GM12878 (cell line): Measurements from ENCODE around the gene WDFY1. TPM values are rescaled to one million over a fixed set of nuclear protein-coding genes. Genes with fewer than 3 reads are reported as not detected.

Experiments used
- ATAC-seq: fragments of 200-7000 bp; cut with Tn5 transposase; 3 replicates; pipeline ENCODE4 v1.9.1; 2020; ENCODE audit warnings: mild to moderate bottlenecking, moderate library complexity
- BruUV-seq: library from RNA; stranded (reverse); fragments of 400-500 nt; replicated peaks from 2 replicates; lab custom pipeline; 2021; lab: Mats Ljungman, UMichigan
- CTCF ChIA-PET: fragments of 300-600 bp; sonication (Branson Sonifier 250); formaldehyde crosslinking; extraction: SDS; loops from one replicate; lab custom pipeline; 2021; ENCODE audit warnings: inconsistent platforms; lab: Yijun Ruan, JAX
- POLR2A ChIA-PET: fragments of 350-600 bp; formaldehyde crosslinking; extraction: SDS; loops from one replicate; lab custom pipeline; 2021; ENCODE audit warnings: inconsistent platforms; lab: Charles Lee
- RAD21 ChIA-PET: fragments of 300-600 bp; sonication (Branson Sonifier 250); formaldehyde crosslinking; loops from one replicate; lab custom pipeline; 2023; ENCODE audit warnings: antibody characterized with exemption; ENCODE audit not compliant: unreplicated experiment; lab: Charles Lee
- SMC1A ChIA-PET: fragments of 300-600 bp; sonication (Branson Sonifier 250); formaldehyde crosslinking; loops from one replicate; lab custom pipeline; 2023; ENCODE audit not compliant: unreplicated experiment, uncharacterized antibody; lab: Charles Lee
- DNase-seq: peaks from one replicate; pipeline ENCODE4 v3.0.0-alpha.2; 2011; ENCODE audit warnings: low read depth, low spot score
- FAIRE-seq: peaks from 3 replicates; lab custom pipeline; 2011; peaks lifted over from hg19 to GRCh38; lab: Jason Lieb, UNC
- H2AFZ ChIP-seq: 2 replicates; pipeline ENCODE4 v1.6.0; 2011; ENCODE audit warnings: low read depth, low read length, control low read depth; ENCODE audit not compliant: control insufficient read depth
- H3K27ac ChIP-seq: 2 replicates; pipeline ENCODE4 v1.5.1; 2011; ENCODE audit warnings: control low read depth; ENCODE audit not compliant: control insufficient read depth, insufficient read depth
- H3K27me3 ChIP-seq, 2 experiments: replicated peaks in 1 of 2; 2 replicates each; pipeline versions ENCODE4 v1.6.0 to v1.6.1; 2011; ENCODE audit warnings: low read length in 1 of 2; ENCODE audit not compliant: control insufficient read depth in 2 of 2, insufficient read depth in 2 of 2
- H3K36me3 ChIP-seq, 2 experiments: 2 replicates each; pipeline ENCODE4 v1.5.1; 2011; ENCODE audit warnings: low read length in 1 of 2; ENCODE audit not compliant: control insufficient read depth in 2 of 2, insufficient read depth in 2 of 2
- H3K4me1 ChIP-seq: 2 replicates; pipeline ENCODE4 v1.6.1; 2011; ENCODE audit warnings: mild to moderate bottlenecking, low read length, moderate library complexity, mixed read lengths; ENCODE audit not compliant: control insufficient read depth, insufficient read depth
- H3K4me2 ChIP-seq: 2 replicates; pipeline ENCODE4 v1.6.0; 2011; ENCODE audit warnings: control low read depth; ENCODE audit not compliant: control insufficient read depth, insufficient read depth
- H3K4me3 ChIP-seq: fragments of 200-600 bp; sonication (generic); 2 replicates; pipeline ENCODE4 v1.5.1; 2016
- H3K79me2 ChIP-seq: 2 replicates; pipeline ENCODE4 v1.6.0; 2011; ENCODE audit warnings: low read length; ENCODE audit not compliant: control insufficient read depth, insufficient read depth
- H3K9ac ChIP-seq: 2 replicates; pipeline ENCODE4 v1.8.0; 2011; ENCODE audit warnings: low read length, control low read depth, mixed read lengths; ENCODE audit not compliant: control insufficient read depth, insufficient read depth
- H3K9me3 ChIP-seq: replicated peaks from 3 replicates; pipeline ENCODE4 v1.5.1; 2011; ENCODE audit warnings: mild to moderate bottlenecking, low read length; ENCODE audit not compliant: control insufficient read depth, insufficient read depth
- H4K20me1 ChIP-seq: 2 replicates; pipeline ENCODE4 v1.6.0; 2011; ENCODE audit not compliant: control insufficient read depth, insufficient read depth
- MEF2A ChIP-seq: IDR thresholded peaks from 2 replicates; pipeline ENCODE4 v1.6.1; 2011; ENCODE audit warnings: low read depth, mild to moderate bottlenecking, low read length, moderate library complexity; ENCODE audit not compliant: insufficient read depth
- NRF1 ChIP-seq: conservative IDR thresholded peaks from 2 replicates; pipeline ENCODE4 v1.6.1; 2011; ENCODE audit warnings: mild to moderate bottlenecking, low read depth, low read length, improper control_type of control experiment
- RFX5 ChIP-seq: IDR thresholded peaks from 2 replicates; pipeline ENCODE4 v1.6.1; 2011; ENCODE audit warnings: low read depth, low read length, improper control_type of control experiment
- WGBS: methylation state at CpG from one replicate; pipeline ENCODE4 v1.1.6; 2016; ENCODE audit warnings: low lambda C conversion rate; ENCODE audit not compliant: insufficient replicate concordance, insufficient coverage; ENCODE audit errors: missing lambda C conversion rate; 5-methylcytosine and 5-hydroxymethylcytosine counted together
- in situ Hi-C: fragments of 300-500 bp; cut with MboI; formaldehyde crosslinking; loops from 9 replicates; pipeline ENCODE4 v1.14.3; 2018; ENCODE audit warnings: mixed read lengths
- intact Hi-C: fragments of 100-400 bp; cut with micrococcal nuclease; formaldehyde crosslinking; loops from one replicate; pipeline ENCODE4 v1.14.2; 2022; ENCODE audit not compliant: unreplicated experiment
- polyA plus RNA-seq, 11 experiments: library from polyadenylated mRNA; depleted of rRNA in 4 of 11; unstranded in 6 of 11; stranded (reverse) in 5 of 11; fragments of >200 nt; fragmentation: Nextera tagmentation in 4 of 11; fragmentation: Illumina TruSeq in 1 of 11; extraction: Ambion mirVana in 4 of 11; extraction: Trizol in 1 of 11; gene quantifications; 1 replicate in 1 of 11; 2 replicates in 10 of 11; pipeline versions ENCODE4 v1.2.1 to v1.2.3, GENCODE V29; 2011 to 2016; ENCODE audit warnings: inconsistent platforms in 2 of 11, missing spikeins in 2 of 11, low read depth in 1 of 11
- total RNA-seq, 4 experiments: library from RNA; depleted of rRNA in 3 of 4; stranded (reverse); fragments of >200 nt in 3 of 4; fragmentation: Illumina TruSeq in 1 of 4; extraction: Trizol in 1 of 4; gene quantifications; 2 replicates each; pipeline versions ENCODE4 v1.2.1 to v1.2.3, GENCODE V29; 2013 to 2021
- TF ChIP-seq, protein P1 (sequence below): fragments of 450-650 bp; IDR thresholded peaks from 2 replicates; pipeline ENCODE4 v1.6.1; 2017; ENCODE audit warnings: mild to moderate bottlenecking, moderate library complexity

The WDFY1 gene
- total and polyA plus RNA-seq, 10 of the 15 experiments (the other 5 are each of a cell fraction or from before 2014, with no cell fraction given): 2.9 to 28.1 (median 13.1) TPM

DNA sequence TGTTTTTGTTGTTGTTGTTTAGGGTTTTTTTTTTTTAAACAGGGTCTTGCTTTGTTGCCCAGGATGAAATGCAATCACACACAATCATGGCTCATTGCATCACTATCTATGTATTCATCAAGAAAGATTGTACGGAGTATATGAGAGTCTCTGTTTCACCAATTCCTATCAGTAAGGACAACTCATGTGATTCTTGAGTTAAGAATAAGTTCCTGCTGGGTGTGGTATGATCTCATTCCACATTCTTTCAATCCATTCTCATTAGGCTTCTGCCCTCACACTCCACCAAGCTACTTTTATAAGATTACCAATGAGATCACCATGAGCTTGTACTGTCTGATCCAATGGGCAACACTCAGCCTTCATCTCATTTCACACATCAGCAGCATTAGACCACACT lies 98.6 kb downstream of the WDFY1 start:
- no peak overlapping the region for H2AFZ ChIP-seq
- in situ Hi-C loops: no loop called here
- H3K4me2 ChIP-seq: no peak overlapping the region
- no peak overlapping the region for H3K4me3 ChIP-seq
- RAD21 ChIA-PET: no interaction called here
- POLR2A ChIA-PET: no interaction called here
- H4K20me1 ChIP-seq: no peaks in the 10 kb centered on the region
- H3K27me3 ChIP-seq: no peaks in the 10 kb centered on the region
- no peaks in the 10 kb centered on the region; a peak in 1 of 4 replicates for H3K36me3 ChIP-seq
- FAIRE-seq (no peak), DNase-seq (no peak), ATAC-seq (no peak)
- no TSS peak for BruUV-seq
- CTCF ChIA-PET: interaction anchor here (1.3 kb wide), 1 partner anchor 10 kb away, joined by 3 read pairs; no protein-coding TSS in a partner anchor
- H3K9ac ChIP-seq: no peak overlapping the region
- no peaks in the 10 kb centered on the region for H3K79me2 ChIP-seq
- H3K9me3 ChIP-seq: peaks cover 10% of the 10 kb centered on the region; the same call in 2 of the 3 replicates
- H3K27ac ChIP-seq: no peak overlapping the region
- TF ChIP-seq RFX5: no peak
- TF ChIP-seq MEF2A: no peak
- no peak for TF ChIP-seq NRF1
- TF ChIP-seq, protein P1, sequence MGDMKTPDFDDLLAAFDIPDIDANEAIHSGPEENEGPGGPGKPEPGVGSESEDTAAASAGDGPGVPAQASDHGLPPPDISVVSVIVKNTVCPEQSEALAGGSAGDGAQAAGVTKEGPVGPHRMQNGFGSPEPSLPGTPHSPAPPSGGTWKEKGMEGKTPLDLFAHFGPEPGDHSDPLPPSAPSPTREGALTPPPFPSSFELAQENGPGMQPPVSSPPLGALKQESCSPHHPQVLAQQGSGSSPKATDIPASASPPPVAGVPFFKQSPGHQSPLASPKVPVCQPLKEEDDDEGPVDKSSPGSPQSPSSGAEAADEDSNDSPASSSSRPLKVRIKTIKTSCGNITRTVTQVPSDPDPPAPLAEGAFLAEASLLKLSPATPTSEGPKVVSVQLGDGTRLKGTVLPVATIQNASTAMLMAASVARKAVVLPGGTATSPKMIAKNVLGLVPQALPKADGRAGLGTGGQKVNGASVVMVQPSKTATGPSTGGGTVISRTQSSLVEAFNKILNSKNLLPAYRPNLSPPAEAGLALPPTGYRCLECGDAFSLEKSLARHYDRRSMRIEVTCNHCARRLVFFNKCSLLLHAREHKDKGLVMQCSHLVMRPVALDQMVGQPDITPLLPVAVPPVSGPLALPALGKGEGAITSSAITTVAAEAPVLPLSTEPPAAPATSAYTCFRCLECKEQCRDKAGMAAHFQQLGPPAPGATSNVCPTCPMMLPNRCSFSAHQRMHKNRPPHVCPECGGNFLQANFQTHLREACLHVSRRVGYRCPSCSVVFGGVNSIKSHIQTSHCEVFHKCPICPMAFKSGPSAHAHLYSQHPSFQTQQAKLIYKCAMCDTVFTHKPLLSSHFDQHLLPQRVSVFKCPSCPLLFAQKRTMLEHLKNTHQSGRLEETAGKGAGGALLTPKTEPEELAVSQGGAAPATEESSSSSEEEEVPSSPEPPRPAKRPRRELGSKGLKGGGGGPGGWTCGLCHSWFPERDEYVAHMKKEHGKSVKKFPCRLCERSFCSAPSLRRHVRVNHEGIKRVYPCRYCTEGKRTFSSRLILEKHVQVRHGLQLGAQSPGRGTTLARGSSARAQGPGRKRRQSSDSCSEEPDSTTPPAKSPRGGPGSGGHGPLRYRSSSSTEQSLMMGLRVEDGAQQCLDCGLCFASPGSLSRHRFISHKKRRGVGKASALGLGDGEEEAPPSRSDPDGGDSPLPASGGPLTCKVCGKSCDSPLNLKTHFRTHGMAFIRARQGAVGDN: no peak
- TF ChIP-seq, all 136 proteins: peak for 0
- no peaks in the 10 kb centered on the region; the same call in 1 of the 2 replicates for H3K4me1 ChIP-seq
- intact Hi-C loops: no loop called here
- SMC1A ChIA-PET: no interaction called here
- 96% methylated on average over 1 of the region's 1 CpG for WGBS
